Inferior parietal cortex (tissue), 1 donor: Measurements from ENCODE around the gene NUMBL.
A peak's percentile ranks its signal among the peaks of the same experiment; 100 is the strongest.

Source experiments
- DNase-seq: peaks from one replicate; pipeline ENCODE4 v3.0.0-alpha.2; 2016; ENCODE audit errors: extremely low spot score

The NUMBL gene

DNA sequence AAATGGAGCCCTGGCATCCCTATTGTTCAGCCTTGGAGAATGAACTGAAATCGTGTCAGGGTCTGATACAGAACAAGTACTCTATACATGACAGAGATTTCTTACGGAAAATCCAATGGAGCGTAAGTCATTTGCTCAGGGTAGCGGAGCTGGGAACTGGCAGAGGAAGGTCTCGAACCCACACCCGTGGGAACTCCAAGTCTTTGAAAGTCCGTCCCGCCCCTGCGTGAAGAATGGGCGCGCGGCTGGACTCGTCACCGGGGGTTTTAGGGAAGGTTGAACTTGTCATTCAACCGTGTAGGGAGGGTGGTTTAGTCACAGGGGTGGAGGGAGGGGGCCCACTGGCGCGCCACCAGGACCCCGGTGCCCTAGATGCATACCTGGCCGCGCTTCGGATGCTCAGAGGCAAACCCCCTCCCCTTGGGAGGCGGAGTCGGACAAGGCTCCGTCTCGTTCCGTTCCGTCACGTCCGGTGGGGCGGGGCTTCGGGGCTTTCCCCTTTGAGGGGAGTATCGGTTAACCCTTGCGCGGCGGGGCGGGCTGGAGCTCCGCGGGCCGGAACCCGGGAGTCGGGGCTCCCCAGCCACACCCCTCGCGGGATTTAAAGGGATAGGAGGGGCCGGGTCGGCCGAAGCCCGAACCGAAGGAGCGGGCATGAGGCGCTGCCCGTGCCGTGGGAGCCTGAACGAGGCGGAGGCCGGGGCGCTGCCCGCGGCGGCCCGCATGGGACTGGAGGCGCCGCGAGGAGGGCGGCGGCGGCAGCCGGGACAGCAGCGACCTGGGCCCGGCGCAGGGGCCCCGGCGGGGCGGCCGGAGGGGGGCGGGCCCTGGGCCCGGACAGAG, 26.3 kb upstream of the NUMBL start, which contains the start of the genes COQ8B and ITPKC:
Gene COQ8B, minus strand, starts transcription at position 405 of the 843 bp plus-strand sequence. CDS start 2,254 bp downstream, outside the sequence.
Gene ITPKC, plus strand, starts transcription at position 631 of the 843 bp plus-strand sequence. Its CDS starts 24 bp downstream, at position 655.
- DNase-seq = peak; percentile 99

- DNase-seq = no peak
These were observed 25.6 kb upstream of the NUMBL start for GRCh38 chr19:40716031-40716481.

DNA sequence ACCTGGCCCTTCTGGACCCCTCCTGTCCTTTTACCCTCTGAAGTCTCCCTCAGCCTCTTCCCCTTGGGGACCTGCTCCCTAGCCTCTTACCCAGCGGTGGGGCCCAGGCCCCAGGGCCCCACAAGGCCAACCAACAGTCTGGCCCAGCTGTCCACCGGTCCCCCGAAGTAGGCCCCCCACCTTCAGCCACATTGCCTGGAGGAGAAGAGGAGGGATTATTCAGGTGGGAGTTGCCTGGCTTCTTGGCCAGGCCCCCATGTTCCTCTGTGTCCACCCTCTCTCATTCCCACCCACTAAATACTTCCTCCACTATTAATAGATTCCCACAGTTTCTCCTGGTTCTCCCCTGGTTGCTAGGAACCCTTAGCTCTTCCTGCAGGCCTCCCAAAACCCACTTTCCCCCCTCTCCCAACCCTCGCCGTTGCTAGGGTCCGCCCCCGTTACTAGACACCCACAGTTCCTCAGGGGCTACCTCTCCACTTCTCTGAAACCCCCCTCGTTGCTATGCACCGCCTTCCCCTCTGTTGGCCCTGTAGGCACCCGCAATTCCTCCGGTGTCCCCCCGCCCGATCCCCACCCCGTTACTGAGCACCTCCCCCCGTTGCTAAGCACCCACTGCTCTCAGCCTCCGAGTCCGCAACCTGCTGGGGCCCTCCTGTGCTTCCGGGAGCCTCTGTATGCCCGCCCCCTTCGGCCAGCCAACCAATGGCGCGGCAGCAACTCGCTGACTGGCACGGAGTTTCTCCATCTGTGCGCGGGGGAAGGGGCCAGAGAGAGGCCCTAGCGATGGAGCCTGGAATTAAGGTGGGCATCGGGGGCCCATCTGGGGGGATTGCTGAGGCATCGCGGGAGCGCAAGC, 24.2 kb upstream of the NUMBL start:
- peak; percentile 93 for DNase-seq

DNA sequence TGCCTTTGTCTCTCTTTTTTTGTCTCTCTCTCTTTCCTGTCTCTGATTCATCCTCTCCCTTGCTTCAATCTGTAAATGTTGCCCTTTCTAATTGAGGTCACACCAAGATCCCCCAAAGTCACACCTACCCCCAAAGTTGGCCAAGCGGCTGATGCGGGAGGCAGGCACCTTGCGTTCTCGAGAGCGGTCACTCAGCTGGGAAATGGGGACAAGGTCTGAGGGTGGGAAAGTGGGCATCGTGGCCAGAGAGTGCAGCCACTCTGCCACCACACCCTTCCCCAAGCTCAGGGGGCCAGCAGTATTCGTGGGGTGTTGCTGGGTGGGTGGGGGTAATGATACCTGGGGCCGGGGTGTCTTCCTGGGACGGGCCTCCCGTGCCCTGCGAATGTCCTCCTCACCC, 23.5 kb upstream of the NUMBL start:
- no peak for DNase-seq

- no peak for DNase-seq
These were observed 19.4 kb upstream of the NUMBL start for GRCh38 chr19:40709817-40710216.

GRCh38 chr19:40707615-40708014, 17.2 kb upstream of the NUMBL start:
- no peak for DNase-seq

GRCh38 chr19:40705950-40706619, 15.6 kb upstream of the NUMBL start:
- DNase-seq = no peak

- no peak for DNase-seq
These were observed 14.9 kb upstream of the NUMBL start for GRCh38 chr19:40705362-40705651.

DNA sequence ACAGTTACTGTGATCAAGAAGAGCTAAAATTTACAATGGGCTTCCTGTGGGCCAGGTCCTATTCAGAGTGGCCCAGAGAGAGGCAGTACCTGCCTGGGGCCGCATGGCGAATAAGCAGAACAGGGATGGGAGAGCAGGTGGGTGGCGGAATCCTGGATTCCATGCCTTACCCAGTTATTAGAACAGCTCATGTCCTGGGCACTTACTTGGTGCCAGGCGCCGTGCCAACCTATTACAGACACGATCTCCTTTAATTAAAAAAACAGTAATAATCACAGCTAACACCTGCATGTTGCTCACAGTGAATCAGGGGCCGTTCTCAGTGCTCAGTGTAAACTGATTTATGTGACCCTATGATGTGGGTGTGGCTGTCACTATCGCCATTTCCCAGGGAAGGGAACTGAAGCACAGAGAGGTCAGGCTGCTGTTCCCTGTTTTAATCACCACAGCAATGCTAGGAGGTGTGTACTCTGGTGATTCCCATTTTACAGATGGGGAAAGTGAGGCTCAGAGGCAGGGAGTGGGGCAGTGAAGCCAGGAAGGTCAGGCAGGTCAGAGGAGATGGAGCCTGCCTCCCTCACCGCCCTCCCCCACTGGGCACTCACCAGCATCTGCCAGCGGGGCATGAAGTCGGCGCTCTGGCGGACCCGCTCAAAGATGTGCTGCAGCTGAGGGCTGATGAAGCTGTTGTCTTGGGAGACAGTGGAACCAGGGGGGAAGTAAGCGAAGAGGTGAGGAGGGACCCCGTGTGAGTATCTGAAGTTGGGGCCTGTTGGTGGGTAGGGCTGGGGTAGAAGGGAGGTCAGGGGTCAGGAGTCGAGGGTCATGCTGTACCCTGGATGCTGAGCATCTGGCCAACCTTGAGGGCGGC, 14.3 kb upstream of the NUMBL start:
- DNase-seq = no peak

DNA sequence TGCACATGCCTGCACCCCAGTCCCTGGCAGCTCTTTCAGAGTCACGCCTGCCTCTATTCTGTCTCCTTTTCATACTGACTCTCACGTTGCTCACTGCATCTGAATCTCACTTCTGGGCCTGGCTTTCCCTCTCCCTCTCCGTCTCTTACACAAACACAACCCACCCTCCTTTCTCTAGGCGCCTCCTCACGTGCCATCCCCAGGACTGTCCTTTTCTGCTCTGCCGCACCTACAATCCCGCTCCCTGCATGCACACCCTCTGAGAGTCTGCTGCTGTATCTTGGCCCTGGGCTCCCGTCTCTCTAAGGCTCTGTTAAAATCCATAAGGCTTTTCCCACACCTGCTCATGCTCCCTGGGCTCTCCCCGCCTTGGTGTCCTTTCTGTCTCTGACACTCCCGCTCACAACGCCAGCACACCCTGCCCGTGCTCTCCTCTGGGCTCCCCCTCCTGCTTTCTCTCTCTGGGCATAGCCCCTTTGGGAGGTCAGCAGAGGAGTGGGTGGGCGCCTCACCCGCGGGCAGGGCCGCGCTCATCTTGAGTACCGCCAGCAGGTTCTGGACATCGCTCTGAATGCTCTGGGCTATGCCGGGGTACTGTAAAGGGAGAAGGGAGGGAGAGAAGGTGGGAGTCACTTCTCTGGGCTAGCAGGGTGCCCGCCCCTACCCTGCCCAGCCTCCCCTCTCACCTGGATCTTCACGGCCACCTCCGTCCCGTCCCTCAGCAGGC, 12.7 kb upstream of the NUMBL start:
- DNase-seq = no peak

GRCh38 chr19:40702337-40703012, 12.0 kb upstream of the NUMBL start:
- no peak for DNase-seq

GRCh38 chr19:40701758-40702157, 11.3 kb upstream of the NUMBL start:
- no peak for DNase-seq

DNA sequence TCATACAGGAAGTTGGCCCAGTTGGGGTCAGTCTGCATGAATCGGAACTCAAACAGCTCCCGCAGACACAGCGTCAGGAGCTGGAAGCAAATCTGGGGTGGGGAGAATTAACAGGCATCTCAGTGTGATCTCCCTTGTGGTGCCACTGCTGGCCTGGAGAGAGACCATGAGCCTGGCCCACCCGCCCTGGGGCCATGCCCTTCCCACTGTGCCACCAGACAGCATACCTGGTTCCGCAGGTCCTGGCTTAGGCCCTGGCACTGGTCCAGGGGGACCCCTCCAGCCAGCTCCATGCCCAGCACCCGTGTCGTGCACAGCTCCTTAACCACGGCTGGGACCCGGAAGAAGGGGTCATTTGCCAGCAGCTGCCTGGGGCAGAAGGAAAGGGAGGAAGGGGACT, 9.6 kb upstream of the NUMBL start:
- no peak for DNase-seq

- no peak for DNase-seq
These were observed 6.6 kb upstream of the NUMBL start for GRCh38 chr19:40697007-40697406.

DNA sequence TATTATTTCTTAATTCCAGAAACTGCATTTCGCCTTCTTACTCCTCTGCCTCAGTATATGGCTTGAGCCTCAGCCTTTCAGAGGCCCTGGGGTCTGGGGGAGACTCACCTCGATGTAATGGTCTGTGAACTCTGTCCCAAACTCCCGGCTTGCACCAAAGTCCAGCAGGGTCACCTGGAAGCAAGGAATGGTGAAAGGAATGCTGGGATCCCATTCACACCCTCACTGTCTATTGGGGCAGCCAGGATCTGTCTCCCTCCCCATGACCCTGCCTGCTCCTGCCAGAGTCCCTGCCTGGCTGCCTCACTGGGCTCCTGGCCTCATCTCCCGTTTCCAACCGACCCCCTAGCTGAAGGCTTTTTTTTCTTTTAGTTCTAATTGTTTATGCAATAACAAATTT, 5.4 kb upstream of the NUMBL start:
- DNase-seq = no peak

DNA sequence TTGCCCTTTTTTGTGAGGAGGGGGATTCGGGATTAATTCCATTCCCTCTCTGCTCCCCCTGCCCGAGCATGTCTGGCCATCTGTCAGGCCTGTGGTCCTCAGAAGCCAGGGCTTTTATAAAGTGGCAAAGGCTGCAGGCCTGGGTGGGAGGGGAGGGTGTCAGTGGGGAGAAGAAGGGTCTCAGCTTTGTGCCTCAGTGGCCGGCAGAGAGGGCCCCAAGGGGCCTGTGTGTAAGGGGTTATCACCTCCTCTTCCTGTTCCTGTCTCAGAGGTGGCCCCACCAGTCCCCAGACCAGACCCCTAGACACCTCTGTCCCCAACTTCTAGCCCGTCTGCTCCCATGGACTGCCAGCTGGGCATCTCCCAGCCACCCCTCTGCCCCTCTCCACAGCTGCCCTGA, 3.4 kb upstream of the NUMBL start:
- no peak for DNase-seq

DNA sequence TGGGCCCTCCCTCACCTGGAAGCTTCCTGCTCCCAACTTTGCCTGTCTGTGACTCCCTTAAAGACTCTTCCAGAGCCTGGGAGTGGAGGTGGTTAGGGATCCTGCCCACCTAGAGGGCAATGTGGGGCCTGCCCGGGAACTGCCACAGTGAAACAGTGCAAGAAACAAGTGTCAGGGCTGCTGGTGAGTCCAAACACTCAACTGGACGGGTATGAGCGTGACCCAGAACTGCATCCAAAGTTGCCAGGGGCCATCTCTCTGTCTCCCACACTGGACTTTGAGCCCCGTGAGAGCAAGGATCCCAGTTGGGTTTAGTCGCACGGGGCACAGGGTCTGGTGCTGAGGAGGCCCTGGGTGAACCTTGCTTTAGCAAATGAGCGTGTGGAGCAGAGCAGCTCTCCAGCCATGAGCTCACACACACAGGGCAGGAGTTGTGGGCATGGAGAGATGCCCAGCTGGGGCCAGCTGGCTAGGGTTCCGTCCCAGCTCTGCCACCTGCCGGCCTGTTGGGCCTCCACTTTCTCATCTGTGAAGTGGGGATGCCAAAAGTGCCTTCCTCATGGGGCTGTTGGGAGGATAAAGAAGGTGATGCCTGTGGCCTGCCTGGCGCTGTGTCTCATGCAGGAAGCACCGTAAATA, 2.8 kb upstream of the NUMBL start:
- DNase-seq = no peak

DNA sequence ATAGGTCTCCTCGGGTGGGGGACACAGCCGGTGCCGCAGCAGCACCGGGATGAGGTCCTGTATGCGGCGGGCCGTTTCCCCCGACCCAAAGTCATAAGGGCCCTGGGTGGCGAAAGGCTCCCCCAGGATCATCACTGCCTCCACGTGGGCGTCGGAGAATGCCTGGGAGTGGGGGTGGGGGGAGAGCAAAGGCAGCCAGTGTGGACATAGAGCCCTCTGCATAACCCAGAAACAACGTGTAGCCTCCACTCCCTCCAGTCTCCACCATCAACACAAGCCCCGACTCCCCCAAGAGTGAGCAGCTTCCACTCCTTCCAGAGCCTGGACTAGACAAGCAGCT, 1.7 kb upstream of the NUMBL start:
- DNase-seq = no peak

GRCh38 chr19:40691421-40692211, 1.2 kb upstream of the NUMBL start:
- no peak for DNase-seq
